GM13976 (cell line): Measurements from ENCODE around the gene IRAG1.
"Not testable (repeated sequence)": the region's sequence is repeated elsewhere in the genome, so short reads cannot be mapped to it uniquely, and the experiment has no call there.

Experiments used
- DNase-seq: peaks from one replicate; pipeline ENCODE4 v3.0.0; 2012; ENCODE audit warnings: low spot score
- CTCF ChIP-seq: IDR thresholded peaks from 2 replicates; pipeline ENCODE4 v1.5.1; 2012; ENCODE audit warnings: borderline replicate concordance, mild to moderate bottlenecking; ENCODE audit not compliant: insufficient read depth; ENCODE audit errors: extremely low read depth, missing control alignments, control extremely low read depth
- in situ Hi-C: fragments of 300-500 bp; cut with MboI; formaldehyde crosslinking; loops from one replicate; pipeline ENCODE4 v1.12.0; 2022; ENCODE audit warnings: low sequenced_read_pairs, mixed read lengths, inconsistent platforms; ENCODE audit not compliant: unreplicated experiment

IRAG1 gene

GRCh38 chr11:10694486-10695239 is 1.1 kb upstream of the IRAG1 start:
- DNase-seq: no peak
- in situ Hi-C loops: no loop called here
- TF ChIP-seq CTCF: no peak

GRCh38 chr11:10692531-10693115 is 932 bp downstream of the IRAG1 start:
- in situ Hi-C loops: no loop called here
- TF ChIP-seq CTCF: no peak
- no peak for DNase-seq

GRCh38 chr11:10688401-10688800 is 5.2 kb downstream of the IRAG1 start:
- in situ Hi-C loops: no loop called here
- no peak for DNase-seq

GRCh38 chr11:10686311-10686710 is 7.2 kb downstream of the IRAG1 start:
- TF ChIP-seq CTCF: no peak
- DNase-seq: no peak
- in situ Hi-C loops: no loop called here

More at GRCh38 chr11:10688401-10688800, 5.2 kb downstream of the IRAG1 start:
- TF ChIP-seq CTCF: no peak

- no peak for TF ChIP-seq CTCF
- DNase-seq: no peak
- in situ Hi-C loops: no loop called here
These were observed 10.1 kb downstream of the IRAG1 start for GRCh38 chr11:10683429-10683828.

GRCh38 chr11:10680956-10681487 is 12.5 kb downstream of the IRAG1 start:
- in situ Hi-C loops: no loop called here

GRCh38 chr11:10680279-10680678 is 13.3 kb downstream of the IRAG1 start:
- in situ Hi-C loops, DNase-seq: not testable (repeated sequence)

More at GRCh38 chr11:10680956-10681487, 12.5 kb downstream of the IRAG1 start:
- TF ChIP-seq CTCF: no peak
- DNase-seq: no peak
